T-cell (primary cell): Measurements from ENCODE around the gene DOCK4. TPM values are rescaled to one million over a fixed set of nuclear protein-coding genes. Genes with fewer than 3 reads are reported as not detected.

Experiments
- ATAC-seq, 4 experiments: fragments of 200-7000 bp in 3 of 4; fragments of 150-1000 bp in 1 of 4; cut with Tn5 transposase; replicated peaks in 1 of 4; 1 replicate in 3 of 4; 2 replicates in 1 of 4; pipeline ENCODE4 v1.10.0; 2021; ENCODE audit warnings: moderate library complexity in 3 of 4, mild to moderate bottlenecking in 2 of 4, moderate number of reproducible peaks in 1 of 4
- CTCF ChIA-PET, 2 donors: fragments of 300-600 bp; sonication (Branson Sonifier 250); formaldehyde crosslinking; loops; one replicate each; lab custom pipeline; 2022; ENCODE audit warnings: antibody characterized with exemption in 2 of 2; lab: Charles Lee
- POLR2A ChIA-PET, 2 donors: fragments of 300-600 bp; sonication (Branson Sonifier 250); formaldehyde crosslinking; loops; one replicate each; lab custom pipeline; 2022; ENCODE audit warnings: antibody characterized with exemption in 2 of 2; lab: Charles Lee
- DNase-seq, 35 experiments: peaks; one replicate each; pipeline versions ENCODE4 v3.0.0 to v3.0.0-alpha.2; 2013 to 2023
- H3K27ac ChIP-seq: one replicate; pipeline ENCODE4 v1.5.1; 2013; ENCODE audit warnings: low read length
- H3K27me3 ChIP-seq, 2 experiments: replicated peaks in 1 of 2; 1 replicate in 1 of 2; 2 replicates in 1 of 2; pipeline versions ENCODE4 v1.6.1 to v1.7.0; 2013; ENCODE audit warnings: low read length in 1 of 2, mixed read lengths in 1 of 2; ENCODE audit not compliant: control insufficient read depth in 2 of 2, insufficient read depth in 2 of 2; ENCODE audit errors: extremely low read depth in 1 of 2
- H3K36me3 ChIP-seq, 2 donors: 1 replicate in 1 of 2; 2 replicates in 1 of 2; pipeline versions ENCODE4 v1.6.1 to v1.7.0; 2013; ENCODE audit warnings: low read length in 1 of 2; ENCODE audit not compliant: control insufficient read depth in 2 of 2, insufficient read depth in 1 of 2; ENCODE audit errors: extremely low read depth in 1 of 2
- H3K4me1 ChIP-seq, 2 experiments: 1 replicate in 1 of 2; 2 replicates in 1 of 2; pipeline versions ENCODE4 v1.6.1 to v1.7.0; 2013; ENCODE audit warnings: low read length in 2 of 2, mixed read lengths in 1 of 2; ENCODE audit not compliant: insufficient read depth in 2 of 2, control insufficient read depth in 1 of 2; ENCODE audit errors: extremely low read depth in 1 of 2
- H3K4me3 ChIP-seq, 2 donors: 1 replicate in 1 of 2; 2 replicates in 1 of 2; pipeline versions ENCODE4 v1.5.1 to v1.7.0; 2013; ENCODE audit warnings: mild to moderate bottlenecking in 2 of 2, low read length in 1 of 2, moderate library complexity in 1 of 2; ENCODE audit not compliant: control insufficient read depth in 1 of 2; ENCODE audit errors: extremely low read depth in 1 of 2
- H3K9me3 ChIP-seq: 2 replicates; pipeline ENCODE4 v1.7.0; 2013
- H3K27ac Mint-ChIP-seq, 2 donors: one replicate each; pipeline ENCODE4 v1.8.0; 2020 to 2021; ENCODE audit warnings: mild to moderate bottlenecking in 2 of 2, mixed read lengths in 2 of 2
- H3K27me3 Mint-ChIP-seq, 2 donors: one replicate each; pipeline ENCODE4 v1.8.0; 2021 to 2022; ENCODE audit warnings: mixed read lengths in 2 of 2
- H3K36me3 Mint-ChIP-seq: one replicate; pipeline ENCODE4 v1.8.0; 2021; ENCODE audit warnings: mixed read lengths
- H3K4me1 Mint-ChIP-seq, 3 donors: one replicate each; pipeline ENCODE4 v1.8.0; 2020 to 2022; ENCODE audit warnings: mixed read lengths in 3 of 3, mild to moderate bottlenecking in 1 of 3
- H3K4me3 Mint-ChIP-seq, 3 donors: one replicate each; pipeline ENCODE4 v1.8.0; 2020 to 2022; ENCODE audit warnings: mild to moderate bottlenecking in 3 of 3, mixed read lengths in 3 of 3, moderate library complexity in 3 of 3
- H3K9me3 Mint-ChIP-seq, 3 donors: one replicate each; pipeline ENCODE4 v1.8.0; 2020 to 2022; ENCODE audit warnings: mixed read lengths in 3 of 3
- whole genome bisulfite sequencing: methylation state at CpG from one replicate; pipeline ENCODE4 v1.1.5; 2013; ENCODE audit warnings: missing lambda C conversion rate; ENCODE audit not compliant: insufficient coverage; 5-methylcytosine and 5-hydroxymethylcytosine counted together
- total RNA-seq, 35 experiments: library from RNA in 6 of 35; stranded (reverse) in 6 of 35; fragments of 120-200 nt in 1 of 35; gene quantifications; one replicate each; pipeline versions ENCODE4 v1.2.1 to v1.2.4 and lab custom pipeline; 2013 to 2026

The DOCK4 gene
- total RNA-seq, 5 donors from 2014 or later (not counting 1 experiment from before 2014, with no cell fraction given) = 0.35 to 1.4 (median 0.85) TPM

GRCh38 chr7:111827863-111828504, 378.2 kb downstream of the DOCK4 start:
- Histone ChIP-seq H3K4me3 (no peak overlapping the region), H3K27ac (no peak overlapping the region), H3K36me3 (no peaks in the 10 kb centered on the region), H3K27me3 (no peaks in the 10 kb centered on the region), H3K4me1 (no peaks in the 10 kb centered on the region), H3K9me3 (no peaks in the 10 kb centered on the region)
- DNase-seq (no peak), ATAC-seq (no peak)
- peaks cover 0 to 3% of the 10 kb centered on the region in 2 donors for H3K27me3 Mint-ChIP-seq
- no peaks in the 10 kb centered on the region for H3K9me3 Mint-ChIP-seq
- CTCF ChIA-PET = interaction anchor here in 1 of 2 donors (0.6 kb wide), 1 partner anchor 55 kb away, joined by 3 read pairs; no protein-coding TSS in a partner anchor
- H3K27ac Mint-ChIP-seq = no peak overlapping the region
- H3K36me3 Mint-ChIP-seq = no peaks in the 10 kb centered on the region
- POLR2A ChIA-PET = no interaction called here
- H3K4me1 Mint-ChIP-seq = no peaks in the 10 kb centered on the region
- H3K4me3 Mint-ChIP-seq = no peak overlapping the region
- WGBS = no CpG with 5 or more reads among the region's 1 CpG

- Histone ChIP-seq H3K36me3 (no peaks in the 10 kb centered on the region), H3K4me3 (no peak overlapping the region), H3K27me3 (no peaks in the 10 kb centered on the region), H3K9me3 (no peaks in the 10 kb centered on the region), H3K27ac (no peak overlapping the region), H3K4me1 (no peaks in the 10 kb centered on the region)
- H3K4me1 Mint-ChIP-seq = no peaks in the 10 kb centered on the region
- no peaks in the 10 kb centered on the region for H3K9me3 Mint-ChIP-seq
- ChIA-PET POLR2A (no interaction called here), CTCF (no interaction called here)
- H3K27ac Mint-ChIP-seq = no peak overlapping the region
- no peak for ATAC-seq
- WGBS = no CpG with 5 or more reads among the region's 2 CpGs
- no peak for DNase-seq
- H3K36me3 Mint-ChIP-seq = no peaks in the 10 kb centered on the region
- no peaks in the 10 kb centered on the region for H3K27me3 Mint-ChIP-seq
- no peak overlapping the region for H3K4me3 Mint-ChIP-seq
Measured at GRCh38 chr7:111825046-111825445, 381.2 kb downstream of the DOCK4 start.

- no peak overlapping the region for H3K27ac ChIP-seq
- no peaks in the 10 kb centered on the region for H3K4me1 ChIP-seq
- Mint-ChIP-seq H3K36me3 (no peaks in the 10 kb centered on the region), H3K27me3 (no peaks in the 10 kb centered on the region), H3K9me3 (no peaks in the 10 kb centered on the region), H3K4me3 (no peak overlapping the region), H3K4me1 (no peaks in the 10 kb centered on the region), H3K27ac (no peak overlapping the region)
- H3K27me3 ChIP-seq = no peaks in the 10 kb centered on the region
- CTCF ChIA-PET = no interaction called here
- POLR2A ChIA-PET = no interaction called here
- no CpG with 5 or more reads among the region's 4 CpGs for WGBS
- no peak overlapping the region for H3K4me3 ChIP-seq
- DNase-seq (no peak), ATAC-seq (no peak)
- H3K36me3 ChIP-seq = no peaks in the 10 kb centered on the region
- H3K9me3 ChIP-seq = no peaks in the 10 kb centered on the region
Measured at GRCh38 chr7:111823826-111824225, 382.4 kb downstream of the DOCK4 start.

GRCh38 chr7:111821046-111821445, 385.2 kb downstream of the DOCK4 start:
- ChIA-PET CTCF (no interaction called here), POLR2A (no interaction called here)
- no peaks in the 10 kb centered on the region for H3K27me3 ChIP-seq
- no peak overlapping the region for H3K4me3 ChIP-seq
- Mint-ChIP-seq H3K27ac (no peak overlapping the region), H3K4me1 (no peaks in the 10 kb centered on the region), H3K4me3 (no peak overlapping the region), H3K9me3 (no peaks in the 10 kb centered on the region), H3K36me3 (no peaks in the 10 kb centered on the region), H3K27me3 (no peaks in the 10 kb centered on the region)
- ATAC-seq = no peak
- WGBS = 67% methylated on average over 1 of the region's 4 CpGs
- H3K36me3 ChIP-seq = no peaks in the 10 kb centered on the region
- no peaks in the 10 kb centered on the region for H3K9me3 ChIP-seq
- no peak for DNase-seq
- H3K27ac ChIP-seq = no peak overlapping the region
- no peaks in the 10 kb centered on the region for H3K4me1 ChIP-seq

- DNase-seq (no peak), ATAC-seq (no peak)
- ChIA-PET POLR2A (no interaction called here), CTCF (no interaction called here)
- Mint-ChIP-seq H3K9me3 (no peaks in the 10 kb centered on the region), H3K4me1 (no peaks in the 10 kb centered on the region), H3K27me3 (no peaks in the 10 kb centered on the region), H3K27ac (no peak overlapping the region), H3K4me3 (no peak overlapping the region), H3K36me3 (no peaks in the 10 kb centered on the region)
- H3K27ac ChIP-seq = no peak overlapping the region
- 82% methylated on average over 1 of the region's 2 CpGs for WGBS
- no peaks in the 10 kb centered on the region for H3K36me3 ChIP-seq
- no peaks in the 10 kb centered on the region for H3K27me3 ChIP-seq
- H3K9me3 ChIP-seq = no peaks in the 10 kb centered on the region
- H3K4me3 ChIP-seq = no peak overlapping the region
- no peaks in the 10 kb centered on the region for H3K4me1 ChIP-seq
Measured at GRCh38 chr7:111820621-111821020, 385.6 kb downstream of the DOCK4 start.

GRCh38 chr7:111820121-111820520, 386.1 kb downstream of the DOCK4 start:
- Histone ChIP-seq H3K4me1 (no peaks in the 10 kb centered on the region), H3K4me3 (no peak overlapping the region), H3K27ac (no peak overlapping the region), H3K9me3 (no peaks in the 10 kb centered on the region), H3K36me3 (no peaks in the 10 kb centered on the region), H3K27me3 (no peaks in the 10 kb centered on the region)
- POLR2A ChIA-PET = interaction anchor here in 1 of 2 donors (0.6 kb wide), 1 partner anchor 1584 kb away, joined by 4 read pairs; no protein-coding TSS in a partner anchor
- no peaks in the 10 kb centered on the region for H3K36me3 Mint-ChIP-seq
- no peak for DNase-seq
- H3K9me3 Mint-ChIP-seq = no peaks in the 10 kb centered on the region
- ATAC-seq = no peak
- H3K27me3 Mint-ChIP-seq = no peaks in the 10 kb centered on the region
- H3K4me1 Mint-ChIP-seq = no peaks in the 10 kb centered on the region
- no CpG with 5 or more reads among the region's 1 CpG for WGBS
- H3K4me3 Mint-ChIP-seq = no peak overlapping the region
- CTCF ChIA-PET = no interaction called here
- no peak overlapping the region for H3K27ac Mint-ChIP-seq
